Small intestine (tissue), 7 donors: Measurements from ENCODE around the gene NKG7. TPM values are rescaled to one million over a fixed set of nuclear protein-coding genes. Genes with fewer than 3 reads are reported as not detected.

ENCODE experiments used
- DNase-seq, 2 donors: peaks; one replicate each; pipeline versions ENCODE4 v3.0.0 to v3.0.0-alpha.2; 2013
- FAIRE-seq: peaks from 2 replicates; lab custom pipeline; 2012; peaks lifted over from hg19 to GRCh38; lab: Jason Lieb, UNC
- H3K27ac ChIP-seq, 3 donors: one replicate each; pipeline ENCODE4 v1.5.1; 2013; ENCODE audit warnings: low read length in 2 of 3, mild to moderate bottlenecking in 2 of 3, control low read depth in 1 of 3, inconsistent platforms in 1 of 3, low read depth in 1 of 3, moderate library complexity in 1 of 3
- H3K27me3 ChIP-seq, 3 donors: one replicate each; pipeline ENCODE4 v1.6.1; 2013; ENCODE audit warnings: low read length in 3 of 3, inconsistent platforms in 1 of 3; ENCODE audit not compliant: control insufficient read depth in 3 of 3, insufficient read depth in 3 of 3
- H3K36me3 ChIP-seq, 3 donors: one replicate each; pipeline ENCODE4 v1.6.1; 2013; ENCODE audit warnings: low read length in 3 of 3, inconsistent platforms in 1 of 3, low read depth in 1 of 3, mild to moderate bottlenecking in 1 of 3, moderate library complexity in 1 of 3; ENCODE audit not compliant: control insufficient read depth in 3 of 3, insufficient read depth in 2 of 3
- H3K4me1 ChIP-seq, 3 donors: one replicate each; pipeline ENCODE4 v1.6.1; 2013; ENCODE audit warnings: low read length in 2 of 3, inconsistent platforms in 1 of 3, low read depth in 1 of 3, mild to moderate bottlenecking in 1 of 3, moderate library complexity in 1 of 3; ENCODE audit not compliant: control insufficient read depth in 3 of 3, insufficient read depth in 2 of 3
- H3K4me3 ChIP-seq, 3 donors: one replicate each; pipeline ENCODE4 v1.5.1; 2013; ENCODE audit warnings: low read length in 3 of 3, control low read depth in 1 of 3, inconsistent platforms in 1 of 3, low read depth in 1 of 3, mild to moderate bottlenecking in 1 of 3, moderate library complexity in 1 of 3
- H3K9me3 ChIP-seq, 2 donors: one replicate each; pipeline ENCODE4 v1.6.1; 2013; ENCODE audit warnings: low read depth in 1 of 2, low read length in 1 of 2; ENCODE audit not compliant: control insufficient read depth in 2 of 2, insufficient read depth in 1 of 2
- WGBS, 3 donors: extraction: QIAGEN DNeasy Blood & Tissue Kit; methylation state at CpG; one replicate each; pipeline ENCODE4 v1.1.7; 2013; 5-methylcytosine and 5-hydroxymethylcytosine counted together
- polyA plus RNA-seq, 4 donors: library from polyadenylated mRNA; stranded (reverse) in 3 of 4; unstranded in 1 of 4; fragments of 200-250 nt in 3 of 4; fragments of 120-200 nt in 1 of 4; gene quantifications; one replicate each; pipeline versions ENCODE4 v1.2.1 to v1.2.3, GENCODE V29; 2013
- donor health status: healthy with polysubstance abuse.
- donor health status: control.
- donor health status: control.
- donor health status: Bipolar disorder and iron deficiency.
- donor health status: healthy.

The NKG7 gene
- polyA plus RNA-seq, 4 donors = 3.6 to 6.7 (median 5.5) TPM

GRCh38 chr19:51367565-51368365 lies 4.7 kb downstream of the NKG7 start:
- peaks cover 0 to 24% (median 0%) of the 10 kb centered on the region in 3 donors for H3K4me1 ChIP-seq
- peaks cover 0 to 5% (median 0%) of the 10 kb centered on the region in 3 donors for H3K36me3 ChIP-seq
- peak overlapping the region; percentile 93 to 95 (median 93) for H3K27ac ChIP-seq
- H3K4me3 ChIP-seq = peak overlapping the region; percentile 54 to 81 (median 67)
- peak; percentile 98 to 100 for DNase-seq
- H3K9me3 ChIP-seq = no peaks in the 10 kb centered on the region
- H3K27me3 ChIP-seq = no peaks in the 10 kb centered on the region
- 0 to 1% (median 0%) methylated on average over 42 to 64 of the region's 64 CpGs for WGBS, 3 donors
- no peak for FAIRE-seq

GRCh38 chr19:51367255-51367564 lies 5.2 kb downstream of the NKG7 start:
- no peak for DNase-seq
- Histone ChIP-seq H3K36me3 (peaks cover 0 to 5% (median 0%) of the 10 kb centered on the region in 3 donors), H3K27me3 (no peaks in the 10 kb centered on the region), H3K9me3 (no peaks in the 10 kb centered on the region), H3K4me1 (peaks cover 0 to 30% (median 3%) of the 10 kb centered on the region in 3 donors), H3K4me3 (peak overlapping the region; percentile 39 to 81 (median 67)), H3K27ac (peak overlapping the region; percentile 93 to 95 (median 93))
- FAIRE-seq = no peak
- 0 to 1% (median 0%) methylated on average over 15 of the region's 15 CpGs for WGBS, 3 donors

- H3K27me3 ChIP-seq = no peaks in the 10 kb centered on the region
- H3K27ac ChIP-seq = peak overlapping the region; percentile 93 to 97 (median 97)
- peaks cover 0 to 36% (median 3%) of the 10 kb centered on the region in 3 donors for H3K4me1 ChIP-seq
- H3K36me3 ChIP-seq = peaks cover 0 to 7% (median 0%) of the 10 kb centered on the region in 3 donors
- 0 to 1% (median 1%) methylated on average over 52 to 54 of the region's 54 CpGs for WGBS, 3 donors
- H3K9me3 ChIP-seq = no peaks in the 10 kb centered on the region
- peak; percentile 99 to 100 for DNase-seq
- no peak for FAIRE-seq
- H3K4me3 ChIP-seq = peak overlapping the region; percentile 63 to 98 (median 81)
Measured at GRCh38 chr19:51366389-51367254, 5.8 kb downstream of the NKG7 start.

GRCh38 chr19:51365965-51366388 lies 6.5 kb downstream of the NKG7 start, which contains the start of gene ETFB:
ETFB (minus strand) TSS chr19:51366388; CDS start chr19:51366326, 62 bp downstream.
- peaks cover 0 to 40% (median 3%) of the 10 kb centered on the region in 3 donors for H3K4me1 ChIP-seq
- H3K4me3 ChIP-seq = peak within 1 kb of the TSS; percentile 63 to 98 (median 81)
- H3K27ac ChIP-seq = peak within 1 kb of the TSS; percentile 94 to 97 (median 97)
- H3K27me3 ChIP-seq = no peaks in the 10 kb centered on the region
- 0 to 1% (median 0%) methylated on average over 27 of the region's 27 CpGs for WGBS, 3 donors
- no peak for FAIRE-seq
- no peak for DNase-seq
- peaks cover 0 to 11% (median 0%) of the 10 kb centered on the region in 3 donors for H3K36me3 ChIP-seq
- H3K9me3 ChIP-seq = no peaks in the 10 kb centered on the region

- Histone ChIP-seq H3K9me3 (no peaks in the 10 kb centered on the region), H3K4me1 (peaks cover 0 to 40% (median 3%) of the 10 kb centered on the region in 3 donors), H3K27me3 (no peaks in the 10 kb centered on the region), H3K4me3 (peak overlapping the region; percentile 63 to 98 (median 81)), H3K36me3 (peaks cover 0 to 13% (median 0%) of the 10 kb centered on the region in 3 donors), H3K27ac (peak overlapping the region; percentile 94 to 97 (median 97))
- WGBS, 3 donors = 9 to 20% (median 14%) methylated on average over 10 of the region's 10 CpGs
- DNase-seq = peak; percentile 66 to 81
- no peak for FAIRE-seq
Measured at GRCh38 chr19:51365211-51365964, 7.1 kb downstream of the NKG7 start.

- peak in 1 of 2 donors; percentile 33 for DNase-seq
- WGBS, 3 donors = 60 to 75% (median 63%) methylated on average over 15 of the region's 15 CpGs
- Histone ChIP-seq H3K4me3 (no peak overlapping the region), H3K36me3 (peaks cover 0 to 19% (median 0%) of the 10 kb centered on the region in 3 donors), H3K27me3 (no peaks in the 10 kb centered on the region), H3K9me3 (no peaks in the 10 kb centered on the region), H3K4me1 (peaks cover 0 to 40% (median 3%) of the 10 kb centered on the region in 3 donors), H3K27ac (peak overlapping the region; percentile 16 to 95 (median 28))
- no peak for FAIRE-seq
Measured at GRCh38 chr19:51364200-51365106, 8.0 kb downstream of the NKG7 start.

GRCh38 chr19:51361239-51361638 lies 11.2 kb downstream of the NKG7 start:
- DNase-seq (peak in 1 of 2 donors; percentile 57), FAIRE-seq (no peak)
- Histone ChIP-seq H3K9me3 (no peaks in the 10 kb centered on the region), H3K27me3 (no peaks in the 10 kb centered on the region), H3K27ac (peak overlapping the region in 1 of 3 donors; percentile 45), H3K4me3 (no peak overlapping the region), H3K36me3 (peaks cover 0 to 31% (median 0%) of the 10 kb centered on the region in 3 donors), H3K4me1 (peaks cover 0 to 34% (median 3%) of the 10 kb centered on the region in 3 donors)
- 71 to 85% (median 75%) methylated on average over 13 of the region's 13 CpGs for WGBS, 3 donors
